Stimulated activated CD8-positive, alpha-beta memory T cell treated with anti-CD3 and anti-CD28 coated beads, Interleukin-12 subunit alpha, Interleukin-12 subunit beta, amount 100 ng/mL, for 4 hours (primary cell): Measurements from ENCODE around the gene MICOS13.
"Not testable (repeated sequence)": the region's sequence is repeated elsewhere in the genome, so short reads cannot be mapped to it uniquely, and the experiment has no call there.

Experiments used
- DNase-seq: peaks from one replicate; pipeline ENCODE4 v3.0.0-alpha.2; 2020; ENCODE audit warnings: low read depth

MICOS13 gene

GRCh38 chr19:5700455-5701092 is 20.3 kb upstream of the MICOS13 start:
- DNase-seq = no peak

GRCh38 chr19:5698635-5699422 is 18.5 kb upstream of the MICOS13 start:
- DNase-seq = no peak

GRCh38 chr19:5697890-5698634 is 17.7 kb upstream of the MICOS13 start:
- no peak for DNase-seq

- no peak for DNase-seq
Measured at GRCh38 chr19:5697022-5697889, 16.9 kb upstream of the MICOS13 start.

GRCh38 chr19:5696196-5697021 is 16.1 kb upstream of the MICOS13 start:
- DNase-seq = no peak

GRCh38 chr19:5695649-5696195 is 15.4 kb upstream of the MICOS13 start:
- DNase-seq = no peak

- DNase-seq = no peak
Measured at GRCh38 chr19:5694956-5695648, 14.8 kb upstream of the MICOS13 start.

- DNase-seq = no peak
Measured at GRCh38 chr19:5694167-5694955, 14.0 kb upstream of the MICOS13 start.

- DNase-seq = no peak
Measured at GRCh38 chr19:5693195-5694166, 13.2 kb upstream of the MICOS13 start.

- DNase-seq = no peak
Measured at GRCh38 chr19:5692723-5693194, 12.4 kb upstream of the MICOS13 start.

GRCh38 chr19:5691822-5692722 is 11.8 kb upstream of the MICOS13 start:
- DNase-seq = no peak

GRCh38 chr19:5690955-5691821 is 10.9 kb upstream of the MICOS13 start:
- DNase-seq = peak; percentile 57

GRCh38 chr19:5690125-5690954 is 10.0 kb upstream of the MICOS13 start, which contains the start of gene RPL36:
TSS of gene RPL36 (plus strand) at chr19:5690295. CDS start at chr19:5690508, 213 bp downstream.
- DNase-seq = peak; percentile 96

GRCh38 chr19:5688262-5688881 is 8.1 kb upstream of the MICOS13 start:
- DNase-seq = not testable (repeated sequence)
